ENCODE data around the gene SLC34A3.
"Not testable (repeated sequence)": the region's sequence is repeated elsewhere in the genome, so short reads cannot be mapped to it uniquely, and the experiment has no call there.

SLC34A3 gene

GRCh38 chr9:137228968-137229896, 1.5 kb upstream of the SLC34A3 start:
- in situ Hi-C loops (cut with MboI; ENCODE audit: low sequenced_read_pairs) = no loop called here

GRCh38 chr9:137229903-137230704, 597 bp upstream of the SLC34A3 start:
- in situ Hi-C loops (cut with MboI; ENCODE audit: low sequenced_read_pairs) = no loop called here

- in situ Hi-C loops (cut with MboI; ENCODE audit: low sequenced_read_pairs) = no loop called here
These were observed 805 bp downstream of the SLC34A3 start for GRCh38 chr9:137231372-137232039.

- in situ Hi-C loops (cut with MboI; ENCODE audit: low sequenced_read_pairs) = no loop called here
These were observed 1.4 kb downstream of the SLC34A3 start for GRCh38 chr9:137232101-137232500.

GRCh38 chr9:137232510-137232909, 1.8 kb downstream of the SLC34A3 start:
- in situ Hi-C loops (cut with MboI; ENCODE audit: low sequenced_read_pairs) = no loop called here

- in situ Hi-C loops (cut with MboI; ENCODE audit: low sequenced_read_pairs) = no loop called here
These were observed 2.7 kb downstream of the SLC34A3 start for GRCh38 chr9:137233143-137233980.

GRCh38 chr9:137234055-137234697, 3.5 kb downstream of the SLC34A3 start:
- in situ Hi-C loops (cut with MboI; ENCODE audit: low sequenced_read_pairs) = no loop called here

GRCh38 chr9:137234758-137235423, 4.2 kb downstream of the SLC34A3 start:
- in situ Hi-C loops (cut with MboI; ENCODE audit: low sequenced_read_pairs) = no loop called here

GRCh38 chr9:137235424-137236237, 4.9 kb downstream of the SLC34A3 start:
- in situ Hi-C loops (cut with MboI; ENCODE audit: low sequenced_read_pairs) = no loop called here

GRCh38 chr9:137236238-137236935, 5.7 kb downstream of the SLC34A3 start:
- in situ Hi-C loops (cut with MboI; ENCODE audit: low sequenced_read_pairs) = no loop called here

- in situ Hi-C loops (cut with MboI; ENCODE audit: low sequenced_read_pairs) = no loop called here
These were observed 6.3 kb downstream of the SLC34A3 start for GRCh38 chr9:137236936-137237421.

- in situ Hi-C loops (cut with MboI; ENCODE audit: low sequenced_read_pairs) = no loop called here
These were observed 7.3 kb downstream of the SLC34A3 start for GRCh38 chr9:137237759-137238726.

- in situ Hi-C loops (cut with MboI; ENCODE audit: low sequenced_read_pairs) = not testable (repeated sequence)
These were observed 9.0 kb downstream of the SLC34A3 start for GRCh38 chr9:137239541-137240200.

- in situ Hi-C loops (cut with MboI; ENCODE audit: low sequenced_read_pairs) = no loop called here
These were observed 9.7 kb downstream of the SLC34A3 start for GRCh38 chr9:137240318-137240840.

GRCh38 chr9:137240841-137241489, 10.3 kb downstream of the SLC34A3 start, which contains the start of gene TUBB4B:
Gene TUBB4B (plus strand): TSS chr9:137241287. CDS start chr9:137241361, 74 bp downstream.
- in situ Hi-C loops (cut with MboI; ENCODE audit: low sequenced_read_pairs) = no loop called here

All from hTERT RPE-1 (cell line).